HepG2 (cell line): ENCODE data around the gene GNMT. TPM values are rescaled to one million over a fixed set of nuclear protein-coding genes. Genes with fewer than 3 reads are reported as not detected.

ENCODE experiments used
- ASH2L ChIP-seq: fragments of 300-600, 200-600 bp; sonication (generic); IDR thresholded peaks from 2 replicates; pipeline ENCODE4 v1.7.0; 2017; ENCODE audit warnings: low read depth, mild to moderate bottlenecking, moderate library complexity, mixed read lengths, low read length; ENCODE audit not compliant: insufficient read length
- CTCF ChIP-seq: sonication (generic); formaldehyde crosslinking; IDR thresholded peaks from 2 replicates; pipeline ENCODE4 v1.5.0; 2020; ENCODE audit warnings: mild to moderate bottlenecking, missing genetic modification reagents, moderate library complexity
- ELF4 ChIP-seq: sonication (generic); formaldehyde crosslinking; IDR thresholded peaks from 2 replicates; pipeline ENCODE4 v1.5.0; 2020; ENCODE audit warnings: missing genetic modification reagents, mild to moderate bottlenecking, moderate library complexity, borderline replicate concordance
- MEIS1 ChIP-seq: sonication (generic); formaldehyde crosslinking; IDR thresholded peaks from 2 replicates; pipeline ENCODE4 v1.9.0; 2021; ENCODE audit warnings: mild to moderate bottlenecking, missing genetic modification reagents, moderate library complexity, borderline replicate concordance
- PHF21A ChIP-seq: sonication (generic); formaldehyde crosslinking; IDR thresholded peaks from 2 replicates; pipeline ENCODE4 v1.5.0; 2020; ENCODE audit warnings: mild to moderate bottlenecking, missing genetic modification reagents
- RAD21 ChIP-seq: fragments of 450-650 bp; formaldehyde crosslinking; IDR thresholded peaks from 2 replicates; pipeline ENCODE4 v1.5.0; 2020; ENCODE audit warnings: mild to moderate bottlenecking
- STAG1 ChIP-seq: sonication (generic); formaldehyde crosslinking; IDR thresholded peaks from 2 replicates; pipeline ENCODE4 v1.4.0; 2020; ENCODE audit warnings: missing genetic modification reagents
- XRCC5 ChIP-seq: fragments of 200-400 bp; formaldehyde crosslinking; optimal IDR thresholded peaks from 2 replicates; pipeline ENCODE3; 2017; ENCODE audit warnings: mild to moderate bottlenecking, low read length
- ZBTB21 ChIP-seq: sonication (generic); formaldehyde crosslinking; IDR thresholded peaks from 2 replicates; pipeline ENCODE4 v1.4.0; 2020; ENCODE audit warnings: missing genetic modification reagents
- ZFP91 ChIP-seq: sonication (generic); formaldehyde crosslinking; IDR thresholded peaks from 2 replicates; pipeline ENCODE4 v1.9.0; 2022; ENCODE audit warnings: missing genetic modification reagents, mild to moderate bottlenecking, borderline replicate concordance
- ZHX1 ChIP-seq: sonication (generic); formaldehyde crosslinking; IDR thresholded peaks from 2 replicates; pipeline ENCODE4 v1.8.1; 2022; ENCODE audit warnings: low read depth, mild to moderate bottlenecking, missing genetic modification reagents
- ZNF263 ChIP-seq: sonication (generic); formaldehyde crosslinking; IDR thresholded peaks from 2 replicates; pipeline ENCODE4 v1.4.0; 2020; ENCODE audit warnings: missing genetic modification reagents
- ZNF275 ChIP-seq: sonication (generic); formaldehyde crosslinking; IDR thresholded peaks from 2 replicates; pipeline ENCODE4 v1.8.0; 2022; ENCODE audit warnings: missing genetic modification reagents, mild to moderate bottlenecking, inconsistent platforms, borderline replicate concordance
- polyA plus RNA-seq, 8 experiments: library from polyadenylated mRNA; depleted of rRNA in 3 of 8; stranded (reverse) in 7 of 8; unstranded in 1 of 8; fragments of >200 nt; fragmentation: Illumina TruSeq in 4 of 8; extraction: Trizol in 4 of 8; gene quantifications; 2 replicates each; pipeline versions ENCODE4 v1.2.1 to v1.2.3, GENCODE V29; 2011 to 2016; ENCODE audit warnings: low read depth in 4 of 8, missing spikeins in 1 of 8, mixed read lengths in 1 of 8; ENCODE audit not compliant: insufficient read depth in 1 of 8
- total RNA-seq, 5 experiments: library from RNA; depleted of rRNA; stranded (reverse); fragments of >200 nt; fragmentation: Illumina TruSeq; extraction: Trizol; gene quantifications; 2 replicates each; pipeline ENCODE4 v1.2.3, GENCODE V29; 2016; ENCODE audit warnings: low read depth in 1 of 5
- TF ChIP-seq, protein P1 (sequence below): sonication (generic); formaldehyde crosslinking; IDR thresholded peaks from 2 replicates; pipeline ENCODE4 v1.4.0; 2020; ENCODE audit warnings: missing genetic modification reagents
- TF ChIP-seq, protein P2 (sequence below): sonication (generic); formaldehyde crosslinking; IDR thresholded peaks from 2 replicates; pipeline ENCODE4 v1.5.1; 2020; ENCODE audit warnings: mild to moderate bottlenecking, moderate library complexity, missing genetic modification reagents
- TF ChIP-seq, protein P3 (sequence below): sonication (generic); formaldehyde crosslinking; IDR thresholded peaks from 2 replicates; pipeline ENCODE4 v1.8.1; 2023; ENCODE audit warnings: mild to moderate bottlenecking, missing genetic modification reagents, borderline replicate concordance

Gene GNMT
- total and polyA plus RNA-seq, 2 of the 13 experiments (the other 11 are each of a cell fraction or from before 2014, with no cell fraction given) = 2.8 to 7.0 TPM

DNA sequence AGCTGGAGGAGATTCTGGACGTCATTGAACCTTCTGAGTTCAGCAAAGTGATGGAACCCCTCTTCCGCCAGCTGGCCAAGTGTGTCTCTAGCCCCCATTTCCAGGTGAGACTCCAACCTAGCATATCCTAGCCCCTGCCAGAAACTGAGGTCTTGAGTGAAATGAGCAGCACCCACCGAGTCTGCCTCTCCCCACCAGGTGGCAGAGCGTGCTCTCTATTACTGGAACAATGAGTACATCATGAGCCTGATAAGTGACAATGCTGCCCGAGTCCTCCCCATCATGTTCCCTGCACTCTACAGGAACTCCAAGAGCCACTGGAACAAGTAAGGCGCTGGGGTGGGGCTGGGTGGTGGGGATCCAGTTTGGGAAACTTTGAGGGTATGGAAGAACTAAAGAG, 48.6 kb downstream of the GNMT start (continued):
- TF ChIP-seq CTCF (CRISPR knock-in tag) = peak; percentile 73
- TF ChIP-seq STAG1 = peak; percentile 75
- TF ChIP-seq ZFP91 = peak; percentile 27; the same call in 1 of the 2 replicates
- TF ChIP-seq, protein P1, sequence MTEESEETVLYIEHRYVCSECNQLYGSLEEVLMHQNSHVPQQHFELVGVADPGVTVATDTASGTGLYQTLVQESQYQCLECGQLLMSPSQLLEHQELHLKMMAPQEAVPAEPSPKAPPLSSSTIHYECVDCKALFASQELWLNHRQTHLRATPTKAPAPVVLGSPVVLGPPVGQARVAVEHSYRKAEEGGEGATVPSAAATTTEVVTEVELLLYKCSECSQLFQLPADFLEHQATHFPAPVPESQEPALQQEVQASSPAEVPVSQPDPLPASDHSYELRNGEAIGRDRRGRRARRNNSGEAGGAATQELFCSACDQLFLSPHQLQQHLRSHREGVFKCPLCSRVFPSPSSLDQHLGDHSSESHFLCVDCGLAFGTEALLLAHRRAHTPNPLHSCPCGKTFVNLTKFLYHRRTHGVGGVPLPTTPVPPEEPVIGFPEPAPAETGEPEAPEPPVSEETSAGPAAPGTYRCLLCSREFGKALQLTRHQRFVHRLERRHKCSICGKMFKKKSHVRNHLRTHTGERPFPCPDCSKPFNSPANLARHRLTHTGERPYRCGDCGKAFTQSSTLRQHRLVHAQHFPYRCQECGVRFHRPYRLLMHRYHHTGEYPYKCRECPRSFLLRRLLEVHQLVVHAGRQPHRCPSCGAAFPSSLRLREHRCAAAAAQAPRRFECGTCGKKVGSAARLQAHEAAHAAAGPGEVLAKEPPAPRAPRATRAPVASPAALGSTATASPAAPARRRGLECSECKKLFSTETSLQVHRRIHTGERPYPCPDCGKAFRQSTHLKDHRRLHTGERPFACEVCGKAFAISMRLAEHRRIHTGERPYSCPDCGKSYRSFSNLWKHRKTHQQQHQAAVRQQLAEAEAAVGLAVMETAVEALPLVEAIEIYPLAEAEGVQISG (CRISPR knock-in tag) = no peak
- TF ChIP-seq ZNF275 (CRISPR knock-in tag) = no peak
- no peak for TF ChIP-seq ZHX1
- TF ChIP-seq, protein P2, sequence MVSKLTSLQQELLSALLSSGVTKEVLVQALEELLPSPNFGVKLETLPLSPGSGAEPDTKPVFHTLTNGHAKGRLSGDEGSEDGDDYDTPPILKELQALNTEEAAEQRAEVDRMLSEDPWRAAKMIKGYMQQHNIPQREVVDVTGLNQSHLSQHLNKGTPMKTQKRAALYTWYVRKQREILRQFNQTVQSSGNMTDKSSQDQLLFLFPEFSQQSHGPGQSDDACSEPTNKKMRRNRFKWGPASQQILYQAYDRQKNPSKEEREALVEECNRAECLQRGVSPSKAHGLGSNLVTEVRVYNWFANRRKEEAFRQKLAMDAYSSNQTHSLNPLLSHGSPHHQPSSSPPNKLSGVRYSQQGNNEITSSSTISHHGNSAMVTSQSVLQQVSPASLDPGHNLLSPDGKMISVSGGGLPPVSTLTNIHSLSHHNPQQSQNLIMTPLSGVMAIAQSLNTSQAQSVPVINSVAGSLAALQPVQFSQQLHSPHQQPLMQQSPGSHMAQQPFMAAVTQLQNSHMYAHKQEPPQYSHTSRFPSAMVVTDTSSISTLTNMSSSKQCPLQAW (CRISPR knock-in tag) = peak; percentile 26; the same call in 1 of the 2 replicates
- TF ChIP-seq PHF21A (CRISPR knock-in tag) = no peak
- TF ChIP-seq ZNF263 (CRISPR knock-in tag) = peak; percentile 75
- TF ChIP-seq XRCC5 = peak; percentile 33
- no peak for TF ChIP-seq ELF4 (CRISPR knock-in tag)
- TF ChIP-seq ZBTB21 (CRISPR knock-in tag) = no peak
- TF ChIP-seq MEIS1 (CRISPR knock-in tag) = no peak
- TF ChIP-seq ASH2L = no peak
- TF ChIP-seq, protein P3, sequence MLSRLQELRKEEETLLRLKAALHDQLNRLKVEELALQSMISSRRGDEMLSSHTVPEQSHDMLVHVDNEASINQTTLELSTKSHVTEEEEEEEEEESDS (CRISPR knock-in tag) = no peak
- peak; percentile 49; the same call in 1 of the 2 replicates for TF ChIP-seq RAD21
